HG02678 (cell line): Measurements from ENCODE around the gene PLEKHA8.

Experiments
- ATAC-seq: cut with Tn5 transposase; IDR thresholded peaks from one replicate; pipeline ENCODE4 v1.9.1; 2021; ENCODE audit warnings: mild to moderate bottlenecking, moderate library complexity; ENCODE audit not compliant: unreplicated experiment

Gene PLEKHA8

GRCh38 chr7:30061786-30062185 is 33.6 kb downstream of the PLEKHA8 start:
- ATAC-seq: peak; percentile 62

DNA sequence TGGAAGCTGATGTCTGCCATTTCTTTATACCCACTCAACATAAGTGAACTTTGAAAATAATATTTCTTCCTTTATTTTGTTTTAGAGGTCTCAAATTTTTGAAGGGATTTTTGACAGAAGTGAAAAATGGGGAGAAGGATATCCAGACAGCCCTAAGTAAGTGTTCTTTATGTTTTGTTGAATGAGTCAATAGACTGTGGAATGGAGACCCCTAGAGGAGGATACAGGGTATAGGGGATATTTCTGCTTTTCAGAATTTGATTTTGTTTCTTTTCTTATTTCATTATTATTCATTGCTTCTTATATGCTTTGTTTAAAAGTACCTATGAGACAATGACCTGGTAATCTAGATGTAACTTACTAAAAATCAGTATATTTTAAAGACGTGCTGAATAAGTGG is 34.4 kb downstream of the PLEKHA8 start:
- ATAC-seq: peak; percentile 64

DNA sequence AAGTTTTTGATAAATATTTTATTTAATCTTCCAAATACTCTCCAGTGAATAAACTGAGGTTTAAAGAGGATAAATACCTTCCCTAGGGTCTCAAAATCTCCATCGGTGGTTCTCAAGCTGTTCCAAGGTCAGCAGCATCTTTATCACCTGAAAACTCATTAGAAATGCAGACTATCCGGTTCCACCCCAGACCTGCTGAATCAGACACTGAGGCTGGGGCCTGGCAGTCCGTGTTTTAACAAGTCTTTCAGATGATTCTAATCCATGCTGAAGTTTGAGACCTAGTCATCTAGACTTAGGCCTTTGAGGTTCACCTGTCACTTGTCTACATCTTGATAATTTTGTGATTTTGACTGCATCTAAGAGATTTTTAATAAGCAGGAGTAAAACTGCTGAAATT is 37.5 kb downstream of the PLEKHA8 start:
- ATAC-seq: no peak

DNA sequence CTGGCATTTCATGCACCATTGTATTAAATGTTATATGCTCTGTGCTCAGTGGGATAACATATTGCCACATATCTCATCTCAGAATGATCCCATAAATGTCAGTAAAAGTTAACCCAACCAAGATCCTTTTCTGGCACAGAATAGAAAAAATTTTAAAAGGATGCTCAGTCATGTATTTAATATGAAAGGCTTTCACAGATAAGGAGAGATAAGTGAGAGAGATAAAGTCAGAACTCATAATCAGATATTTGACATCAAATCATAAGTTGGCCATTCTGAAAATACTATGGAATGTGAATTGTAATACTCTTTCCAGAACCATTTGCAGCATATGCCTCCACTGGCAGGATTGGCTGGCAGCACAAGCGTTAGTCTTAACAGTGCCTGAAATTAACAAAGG is 38.5 kb downstream of the PLEKHA8 start:
- ATAC-seq: no peak

GRCh38 chr7:30068117-30068516 is 39.9 kb downstream of the PLEKHA8 start:
- no peak for ATAC-seq

- no peak for ATAC-seq
These were observed 41.1 kb downstream of the PLEKHA8 start for GRCh38 chr7:30069096-30069867.

DNA sequence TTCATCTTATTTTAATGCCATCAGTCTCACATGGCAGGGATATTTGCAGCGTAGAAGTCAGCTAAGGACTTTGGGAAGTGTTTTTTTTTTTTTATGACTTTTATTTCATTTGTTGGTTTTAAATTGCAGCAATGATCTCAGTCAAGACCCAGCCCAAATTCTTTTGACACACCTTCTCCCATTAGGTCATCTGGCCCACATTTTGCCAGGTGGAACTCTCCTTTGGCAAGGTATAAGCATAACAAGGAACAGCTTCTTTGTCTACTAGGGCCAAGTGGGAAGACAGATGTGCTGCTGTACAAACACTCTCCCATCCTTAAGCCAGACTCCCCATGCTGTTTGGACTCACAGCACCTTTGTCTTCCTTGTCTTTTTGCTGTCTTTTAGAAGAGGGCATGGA is 41.8 kb downstream of the PLEKHA8 start:
- ATAC-seq: no peak

DNA sequence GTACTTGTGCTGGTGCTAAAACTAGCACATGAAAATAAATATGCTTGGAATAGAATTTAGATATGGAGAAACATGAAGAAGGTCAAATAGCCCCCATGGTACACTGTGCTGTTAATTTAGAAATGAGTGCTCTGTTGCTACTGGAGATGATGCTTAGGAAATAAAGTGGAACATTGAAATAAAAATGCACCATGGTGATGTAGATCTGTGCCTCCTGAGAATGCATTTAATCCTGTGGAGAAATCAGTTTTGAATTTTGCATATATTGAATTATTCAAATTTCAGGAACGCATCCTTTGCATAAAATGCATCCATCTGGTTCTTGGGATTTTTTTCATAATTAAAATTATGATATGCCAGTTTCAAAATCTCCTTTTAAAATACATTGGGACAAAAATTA is 44.5 kb downstream of the PLEKHA8 start:
- no peak for ATAC-seq

DNA sequence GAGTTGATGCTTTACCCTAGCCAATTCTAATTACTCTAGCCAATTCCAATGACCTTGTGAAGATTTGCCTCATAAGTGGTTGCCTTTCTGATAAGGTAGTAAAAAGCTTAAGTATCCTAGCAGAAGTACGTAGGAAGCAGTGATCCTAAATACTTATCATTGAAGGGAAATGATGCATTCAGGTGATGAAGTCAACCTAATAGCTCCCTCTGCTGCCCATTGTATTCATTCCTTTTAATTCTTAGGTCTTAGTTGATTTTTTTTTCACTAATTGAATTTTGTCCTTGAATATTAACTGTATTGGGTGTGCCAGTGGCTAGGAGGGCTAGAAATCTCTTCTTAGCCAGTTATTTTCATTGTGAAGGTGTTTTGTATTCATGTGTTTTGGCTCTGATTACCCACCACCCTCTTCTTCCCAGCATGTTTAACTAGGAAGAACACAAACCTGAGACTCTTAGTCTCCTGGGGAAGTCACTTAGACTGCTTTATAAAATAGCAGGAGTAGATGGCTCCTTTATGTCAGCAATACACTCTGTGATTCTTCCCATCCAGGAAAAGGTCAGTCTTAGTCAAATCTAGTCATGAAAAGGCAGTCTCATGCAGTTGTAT is 46.3 kb downstream of the PLEKHA8 start:
- no peak for ATAC-seq

DNA sequence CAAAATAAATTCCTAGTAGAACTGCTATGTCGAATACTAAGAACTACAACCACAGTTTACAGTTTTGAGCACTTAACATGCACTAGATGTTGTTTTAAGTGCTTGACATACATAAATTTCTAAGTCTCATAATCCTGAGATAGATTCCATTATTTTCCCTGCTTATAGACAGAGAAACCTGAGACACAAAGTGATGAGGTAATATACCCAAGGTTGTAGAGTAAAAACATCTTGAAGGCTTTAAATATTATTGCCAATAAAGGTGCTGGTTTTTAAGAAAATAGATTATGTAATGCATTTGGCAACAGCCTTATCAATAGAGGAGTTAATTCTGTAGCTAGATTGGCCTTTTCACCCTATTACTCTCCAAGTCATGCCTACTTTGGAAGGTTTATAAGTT is 48.2 kb downstream of the PLEKHA8 start:
- ATAC-seq: no peak

DNA sequence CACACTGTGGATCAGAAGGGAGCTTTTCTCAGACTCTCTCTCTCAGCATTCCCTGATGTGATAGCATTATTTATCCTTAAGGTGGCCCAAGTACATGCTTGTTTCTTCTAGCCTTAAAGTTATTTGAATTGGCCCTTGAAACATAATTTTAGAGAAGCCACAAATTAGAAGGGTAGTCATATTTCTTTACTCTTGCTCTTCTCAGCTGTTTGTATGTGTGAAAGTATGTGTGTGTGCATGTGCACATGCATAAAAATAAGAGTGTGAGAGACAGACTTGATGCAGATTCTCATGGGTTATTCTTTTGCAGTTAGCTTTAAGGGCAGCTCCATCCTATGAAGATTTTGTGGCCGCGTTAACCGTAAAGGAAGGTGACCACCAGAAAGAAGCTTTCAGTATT is 50.1 kb downstream of the PLEKHA8 start:
- ATAC-seq: no peak

- no peak for ATAC-seq
These were observed 51.7 kb downstream of the PLEKHA8 start for GRCh38 chr7:30079880-30080279.

GRCh38 chr7:30080818-30081217 is 52.6 kb downstream of the PLEKHA8 start:
- no peak for ATAC-seq

- ATAC-seq: no peak
These were observed 54.5 kb downstream of the PLEKHA8 start for GRCh38 chr7:30082686-30083085.

DNA sequence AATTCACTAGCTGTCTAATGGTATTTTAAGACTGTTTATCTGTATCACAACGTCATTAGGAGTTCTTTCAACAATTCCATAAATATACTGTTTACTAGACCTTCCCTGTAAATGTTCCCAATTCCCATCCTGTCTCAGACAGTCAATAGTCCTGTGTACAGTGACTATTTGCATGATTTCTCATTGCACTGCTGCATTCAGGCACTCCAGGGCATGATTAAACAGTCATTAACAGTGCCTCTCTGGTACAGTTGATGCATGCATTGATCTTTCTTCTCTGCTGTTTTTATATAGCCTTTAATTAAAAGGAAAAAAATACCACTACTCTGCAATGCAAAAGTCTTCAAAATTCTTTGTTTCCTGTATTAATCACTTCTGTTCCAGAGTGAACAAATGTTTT is 55.1 kb downstream of the PLEKHA8 start:
- ATAC-seq: no peak

- ATAC-seq: no peak
These were observed 56.0 kb downstream of the PLEKHA8 start for GRCh38 chr7:30084212-30084611.

DNA sequence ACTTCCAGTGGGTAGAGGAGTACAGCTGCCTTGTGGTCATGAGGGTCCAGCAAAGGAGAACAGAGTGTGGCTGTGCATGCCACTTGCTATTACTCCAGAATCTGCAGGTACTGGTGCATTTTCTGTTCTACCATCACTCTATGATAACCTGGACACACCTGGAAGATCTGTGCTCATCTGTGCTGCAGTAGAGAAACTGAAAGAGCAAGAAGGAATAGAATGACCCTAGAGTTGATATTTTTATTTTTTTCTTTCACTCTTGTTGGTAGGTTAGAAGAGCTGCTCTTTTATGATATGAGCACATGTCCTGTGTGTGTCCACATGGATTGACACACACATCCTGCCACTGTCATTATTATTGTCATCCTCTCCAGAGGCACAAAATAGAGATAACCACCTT is 58.3 kb downstream of the PLEKHA8 start:
- ATAC-seq: no peak

GRCh38 chr7:30087371-30087770 is 59.2 kb downstream of the PLEKHA8 start:
- no peak for ATAC-seq

DNA sequence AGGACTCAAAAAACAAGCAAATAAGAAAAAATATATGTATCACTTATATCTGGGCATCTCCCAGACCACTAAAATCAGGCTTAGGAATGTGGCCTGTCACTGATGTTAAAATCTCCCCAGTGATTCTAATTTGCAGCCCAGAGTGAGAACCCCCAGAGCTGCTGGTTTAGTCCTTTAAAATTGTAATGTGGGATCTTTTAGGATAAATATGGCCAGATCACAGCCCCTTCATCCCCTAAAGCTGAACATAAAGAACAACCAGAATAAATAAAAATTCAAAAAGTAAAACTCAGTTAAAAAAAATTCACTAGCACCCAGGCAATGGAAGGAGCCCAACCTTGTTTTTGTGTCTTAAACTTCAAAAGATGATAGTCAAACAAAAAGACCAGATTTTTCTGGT is 60.1 kb downstream of the PLEKHA8 start:
- ATAC-seq: no peak

DNA sequence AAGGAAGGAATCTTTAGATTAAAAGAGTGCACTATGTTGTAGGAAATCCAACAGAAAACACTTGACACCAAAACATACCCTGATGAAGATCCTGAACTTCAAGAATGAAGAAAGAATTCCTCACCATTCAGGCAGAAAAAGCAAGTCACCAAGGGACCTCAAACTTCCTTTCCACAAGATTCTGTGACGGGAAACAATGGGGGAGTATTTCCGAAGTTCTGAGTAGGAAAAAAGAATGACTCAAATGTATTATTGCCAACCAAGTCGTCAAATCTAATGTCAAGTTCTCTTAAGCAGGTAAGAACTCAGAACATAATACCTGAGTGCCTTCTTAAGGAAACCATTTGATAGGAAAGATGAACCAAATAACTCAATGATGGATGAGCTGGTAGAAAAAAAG is 61.9 kb downstream of the PLEKHA8 start:
- ATAC-seq: no peak

DNA sequence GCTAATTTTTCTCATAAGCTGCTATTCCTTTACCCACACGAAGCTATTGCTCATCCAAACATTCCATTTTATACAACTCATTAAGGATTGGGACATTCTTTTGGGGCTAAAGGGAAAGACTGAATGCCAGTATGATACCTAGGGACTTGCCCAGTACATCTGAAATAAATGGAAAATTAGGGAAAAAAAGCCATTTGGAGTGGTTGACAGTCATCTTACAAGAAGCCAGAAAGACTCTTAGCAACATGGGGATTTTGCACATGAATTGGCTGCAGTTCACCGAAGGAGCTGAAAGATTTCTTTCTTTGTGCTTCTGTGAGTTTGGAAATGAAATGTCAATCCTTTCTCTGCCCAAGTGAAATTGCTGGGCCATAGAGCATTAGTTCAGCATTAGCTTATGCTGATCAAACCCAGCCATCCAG is 63.3 kb downstream of the PLEKHA8 start:
- ATAC-seq: no peak

DNA sequence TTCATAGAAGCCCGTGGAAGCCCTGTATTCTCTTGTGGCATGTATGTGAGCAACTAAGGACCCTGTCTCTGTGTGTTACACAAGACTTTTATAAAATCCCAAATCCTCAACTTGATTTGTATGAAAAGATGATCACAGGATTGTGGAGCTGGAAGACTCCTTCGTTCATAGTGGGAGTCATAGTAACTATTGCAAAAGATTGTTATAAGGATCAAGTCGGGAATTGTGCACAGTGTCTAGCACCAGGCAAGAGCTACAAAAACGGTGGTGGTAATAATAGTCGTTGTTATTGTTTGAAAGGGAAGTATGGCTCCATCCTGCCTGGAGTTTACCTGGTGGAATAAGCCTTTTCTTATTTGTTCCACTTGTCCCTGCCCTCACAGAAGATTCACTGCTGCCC is 63.8 kb downstream of the PLEKHA8 start:
- no peak for ATAC-seq
